Activated naive CD4-positive, alpha-beta T cell treated with anti-CD3 and anti-CD28 coated beads, Interleukin-2, amount 50 U/mL, for 24 hours (primary cell): ENCODE data around the gene AQP9.
"Not testable (repeated sequence)": the region's sequence is repeated elsewhere in the genome, so short reads cannot be mapped to it uniquely, and the experiment has no call there.

Experiments
- H3K27ac Mint-ChIP-seq: one replicate; pipeline ENCODE4 v1.8.0; 2021; ENCODE audit warnings: mild to moderate bottlenecking, mixed read lengths
- H3K27me3 Mint-ChIP-seq: one replicate; pipeline ENCODE4 v1.8.0; 2021; ENCODE audit warnings: mixed read lengths
- H3K36me3 Mint-ChIP-seq: one replicate; pipeline ENCODE4 v1.8.0; 2021; ENCODE audit warnings: mixed read lengths
- H3K4me1 Mint-ChIP-seq: one replicate; pipeline ENCODE4 v1.8.0; 2021; ENCODE audit warnings: mixed read lengths
- H3K4me3 Mint-ChIP-seq: one replicate; pipeline ENCODE4 v1.8.0; 2021; ENCODE audit warnings: mild to moderate bottlenecking, mixed read lengths
- H3K9me3 Mint-ChIP-seq: one replicate; pipeline ENCODE4 v1.8.0; 2021; ENCODE audit warnings: mixed read lengths

Gene AQP9

GRCh38 chr15:58189148-58189811 is 51.1 kb downstream of the AQP9 start:
- Mint-ChIP-seq H3K36me3 (no peaks in the 10 kb centered on the region), H3K4me3 (no peak overlapping the region), H3K9me3 (no peaks in the 10 kb centered on the region), H3K27me3 (peaks cover 8% of the 10 kb centered on the region), H3K27ac (no peak overlapping the region), H3K4me1 (peaks cover 11% of the 10 kb centered on the region)

- Mint-ChIP-seq H3K27me3 (peaks cover 15% of the 10 kb centered on the region), H3K4me1 (peaks cover 4% of the 10 kb centered on the region), H3K36me3 (no peaks in the 10 kb centered on the region), H3K9me3 (no peaks in the 10 kb centered on the region), H3K4me3 (no peak overlapping the region), H3K27ac (no peak overlapping the region)
Measured at GRCh38 chr15:58190419-58190818, 52.2 kb downstream of the AQP9 start.

- H3K27ac Mint-ChIP-seq, H3K4me3 Mint-ChIP-seq: not testable (repeated sequence)
- H3K27me3 Mint-ChIP-seq: peaks cover 20% of the 10 kb centered on the region
Measured at GRCh38 chr15:58193636-58194035, 55.5 kb downstream of the AQP9 start.

GRCh38 chr15:58200739-58201138 is 62.6 kb downstream of the AQP9 start:
- Mint-ChIP-seq H3K27ac (no peak overlapping the region), H3K36me3 (no peaks in the 10 kb centered on the region), H3K4me1 (no peaks in the 10 kb centered on the region), H3K4me3 (no peak overlapping the region), H3K9me3 (no peaks in the 10 kb centered on the region), H3K27me3 (peaks cover 11% of the 10 kb centered on the region)

More at GRCh38 chr15:58193636-58194035, 55.5 kb downstream of the AQP9 start:
- H3K4me1 Mint-ChIP-seq, H3K9me3 Mint-ChIP-seq, H3K36me3 Mint-ChIP-seq: not testable (repeated sequence)

- Mint-ChIP-seq H3K27me3 (peaks cover 11% of the 10 kb centered on the region), H3K9me3 (no peaks in the 10 kb centered on the region), H3K27ac (no peak overlapping the region), H3K4me3 (no peak overlapping the region), H3K36me3 (no peaks in the 10 kb centered on the region), H3K4me1 (no peaks in the 10 kb centered on the region)
Measured at GRCh38 chr15:58201516-58201915, 63.3 kb downstream of the AQP9 start.

GRCh38 chr15:58203537-58203936 is 65.4 kb downstream of the AQP9 start:
- Mint-ChIP-seq H3K27me3 (peaks cover 3% of the 10 kb centered on the region), H3K4me3 (no peak overlapping the region), H3K4me1 (no peaks in the 10 kb centered on the region), H3K9me3 (no peaks in the 10 kb centered on the region), H3K27ac (no peak overlapping the region), H3K36me3 (no peaks in the 10 kb centered on the region)

- H3K27ac Mint-ChIP-seq: no peak overlapping the region
- H3K4me3 Mint-ChIP-seq: no peak overlapping the region
- peaks cover under 1% of the 10 kb centered on the region for H3K27me3 Mint-ChIP-seq
Measured at GRCh38 chr15:58206151-58206550, 68.0 kb downstream of the AQP9 start.

GRCh38 chr15:58208217-58208616 is 70.0 kb downstream of the AQP9 start:
- not testable (repeated sequence) for H3K4me1 Mint-ChIP-seq, H3K27ac Mint-ChIP-seq, H3K9me3 Mint-ChIP-seq, H3K36me3 Mint-ChIP-seq, H3K4me3 Mint-ChIP-seq, H3K27me3 Mint-ChIP-seq

More at GRCh38 chr15:58206151-58206550, 68.0 kb downstream of the AQP9 start:
- Mint-ChIP-seq H3K9me3 (no peaks in the 10 kb centered on the region), H3K36me3 (no peaks in the 10 kb centered on the region), H3K4me1 (no peaks in the 10 kb centered on the region)

- H3K4me3 Mint-ChIP-seq, H3K36me3 Mint-ChIP-seq, H3K9me3 Mint-ChIP-seq, H3K27ac Mint-ChIP-seq, H3K27me3 Mint-ChIP-seq, H3K4me1 Mint-ChIP-seq: not testable (repeated sequence)
Measured at GRCh38 chr15:58209007-58209481, 70.9 kb downstream of the AQP9 start.

GRCh38 chr15:58210031-58210430 is 71.8 kb downstream of the AQP9 start:
- not testable (repeated sequence) for H3K27ac Mint-ChIP-seq

GRCh38 chr15:58212909-58213526 is 74.8 kb downstream of the AQP9 start:
- Mint-ChIP-seq H3K27ac (no peak overlapping the region), H3K4me3 (no peak overlapping the region), H3K9me3 (no peaks in the 10 kb centered on the region), H3K4me1 (no peaks in the 10 kb centered on the region), H3K27me3 (no peaks in the 10 kb centered on the region), H3K36me3 (no peaks in the 10 kb centered on the region)

More at GRCh38 chr15:58210031-58210430, 71.8 kb downstream of the AQP9 start:
- not testable (repeated sequence) for H3K4me3 Mint-ChIP-seq, H3K9me3 Mint-ChIP-seq, H3K4me1 Mint-ChIP-seq, H3K36me3 Mint-ChIP-seq, H3K27me3 Mint-ChIP-seq

GRCh38 chr15:58213587-58214338 is 75.6 kb downstream of the AQP9 start:
- no peaks in the 10 kb centered on the region for H3K4me1 Mint-ChIP-seq
- no peaks in the 10 kb centered on the region for H3K36me3 Mint-ChIP-seq
- no peak overlapping the region for H3K4me3 Mint-ChIP-seq
- no peaks in the 10 kb centered on the region for H3K27me3 Mint-ChIP-seq
- H3K9me3 Mint-ChIP-seq: no peaks in the 10 kb centered on the region
- no peak overlapping the region for H3K27ac Mint-ChIP-seq

GRCh38 chr15:58214591-58215340 is 76.6 kb downstream of the AQP9 start:
- no peak overlapping the region for H3K27ac Mint-ChIP-seq
- H3K9me3 Mint-ChIP-seq: no peaks in the 10 kb centered on the region
- no peaks in the 10 kb centered on the region for H3K27me3 Mint-ChIP-seq
- H3K4me3 Mint-ChIP-seq: no peak overlapping the region
- no peaks in the 10 kb centered on the region for H3K36me3 Mint-ChIP-seq
- no peaks in the 10 kb centered on the region for H3K4me1 Mint-ChIP-seq

- Mint-ChIP-seq H3K4me1 (no peaks in the 10 kb centered on the region), H3K4me3 (no peak overlapping the region), H3K27me3 (peaks cover under 1% of the 10 kb centered on the region), H3K27ac (no peak overlapping the region), H3K9me3 (no peaks in the 10 kb centered on the region), H3K36me3 (no peaks in the 10 kb centered on the region)
Measured at GRCh38 chr15:58217460-58217859, 79.3 kb downstream of the AQP9 start.

GRCh38 chr15:58221591-58222241 is 83.5 kb downstream of the AQP9 start:
- Mint-ChIP-seq H3K27ac (no peak overlapping the region), H3K27me3 (peaks cover 1% of the 10 kb centered on the region), H3K9me3 (no peaks in the 10 kb centered on the region), H3K36me3 (no peaks in the 10 kb centered on the region), H3K4me1 (no peaks in the 10 kb centered on the region), H3K4me3 (no peak overlapping the region)
